Neural cell (in vitro differentiated cells): ENCODE results near the gene MSH2.

ENCODE experiments used
- EP300 ChIP-seq: fragments of 450-650 bp; conservative IDR thresholded peaks from 2 replicates; pipeline ENCODE4 v1.6.1; 2014; ENCODE audit warnings: antibody characterized with exemption, mild to moderate bottlenecking, moderate library complexity; ENCODE audit not compliant: poor library complexity, severe bottlenecking
- POLR2AphosphoS5 ChIP-seq: IDR thresholded peaks from 2 replicates; pipeline ENCODE4 v1.6.1; 2012
- RAD21 ChIP-seq: fragments of 450-650 bp; conservative IDR thresholded peaks from 2 replicates; pipeline ENCODE4 v1.6.1; 2014; ENCODE audit warnings: antibody characterized with exemption, mild to moderate bottlenecking, moderate library complexity
- SMC3 ChIP-seq: fragments of 450-650 bp; conservative IDR thresholded peaks from 2 replicates; pipeline ENCODE4 v1.6.1; 2014; ENCODE audit warnings: antibody characterized with exemption, mild to moderate bottlenecking, moderate library complexity; ENCODE audit not compliant: poor library complexity
- TAF1 ChIP-seq: IDR thresholded peaks from 2 replicates; pipeline ENCODE4 v1.6.1; 2012; ENCODE audit warnings: low read depth
- TF ChIP-seq, protein P1 (sequence below): fragments of 450-650 bp; IDR thresholded peaks from 2 replicates; pipeline ENCODE4 v1.5.1; 2014; ENCODE audit warnings: antibody characterized with exemption, mild to moderate bottlenecking, moderate library complexity; ENCODE audit not compliant: poor library complexity, severe bottlenecking
- TF ChIP-seq, protein P2 (sequence below): IDR thresholded peaks from 2 replicates; pipeline ENCODE4 v1.6.1; 2012; ENCODE audit warnings: borderline replicate concordance

DNA sequence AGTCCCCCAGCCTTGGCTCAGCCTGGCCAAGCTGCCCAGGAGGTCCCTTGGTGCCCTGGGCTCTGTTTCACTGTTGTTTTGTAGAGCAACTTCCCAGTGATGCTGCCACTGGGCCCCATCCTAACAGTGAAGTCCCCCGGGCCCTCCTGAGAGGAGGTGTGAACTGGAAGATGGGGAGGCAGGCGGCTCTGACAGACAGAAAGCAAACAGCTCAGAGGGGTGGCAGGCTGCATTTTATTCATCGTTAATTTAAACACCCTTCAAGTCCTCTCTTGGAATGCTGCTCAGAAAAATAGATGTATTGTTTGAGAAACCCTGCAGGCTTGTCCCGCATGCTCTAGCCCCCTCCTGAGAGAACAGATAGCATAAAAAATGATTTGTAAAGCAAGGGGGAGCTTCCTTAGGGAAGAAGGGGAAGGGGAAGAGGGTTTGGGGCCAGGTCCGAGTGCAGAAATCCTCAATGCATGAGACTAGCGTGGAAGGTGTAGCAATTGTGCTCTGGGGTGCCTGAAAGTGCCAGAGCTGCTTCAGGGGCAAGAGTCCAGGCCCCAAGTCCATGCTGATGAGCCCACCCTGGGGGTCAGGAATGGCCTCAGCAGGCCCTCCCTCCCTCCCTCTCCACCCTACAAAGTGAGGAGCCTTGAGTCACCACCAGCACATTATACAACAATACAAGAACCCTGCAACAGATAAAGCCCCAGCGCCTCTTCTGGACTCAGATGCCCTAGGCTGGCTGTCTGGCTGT is 113.6 kb downstream of the MSH2 start:
- TF ChIP-seq, protein P1, sequence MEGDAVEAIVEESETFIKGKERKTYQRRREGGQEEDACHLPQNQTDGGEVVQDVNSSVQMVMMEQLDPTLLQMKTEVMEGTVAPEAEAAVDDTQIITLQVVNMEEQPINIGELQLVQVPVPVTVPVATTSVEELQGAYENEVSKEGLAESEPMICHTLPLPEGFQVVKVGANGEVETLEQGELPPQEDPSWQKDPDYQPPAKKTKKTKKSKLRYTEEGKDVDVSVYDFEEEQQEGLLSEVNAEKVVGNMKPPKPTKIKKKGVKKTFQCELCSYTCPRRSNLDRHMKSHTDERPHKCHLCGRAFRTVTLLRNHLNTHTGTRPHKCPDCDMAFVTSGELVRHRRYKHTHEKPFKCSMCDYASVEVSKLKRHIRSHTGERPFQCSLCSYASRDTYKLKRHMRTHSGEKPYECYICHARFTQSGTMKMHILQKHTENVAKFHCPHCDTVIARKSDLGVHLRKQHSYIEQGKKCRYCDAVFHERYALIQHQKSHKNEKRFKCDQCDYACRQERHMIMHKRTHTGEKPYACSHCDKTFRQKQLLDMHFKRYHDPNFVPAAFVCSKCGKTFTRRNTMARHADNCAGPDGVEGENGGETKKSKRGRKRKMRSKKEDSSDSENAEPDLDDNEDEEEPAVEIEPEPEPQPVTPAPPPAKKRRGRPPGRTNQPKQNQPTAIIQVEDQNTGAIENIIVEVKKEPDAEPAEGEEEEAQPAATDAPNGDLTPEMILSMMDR, result no peak
- no peak for TF ChIP-seq RAD21
- no peak for TF ChIP-seq POLR2AphosphoS5
- TF ChIP-seq TAF1, result no peak
- TF ChIP-seq SMC3, result no peak
- TF ChIP-seq, protein P2, sequence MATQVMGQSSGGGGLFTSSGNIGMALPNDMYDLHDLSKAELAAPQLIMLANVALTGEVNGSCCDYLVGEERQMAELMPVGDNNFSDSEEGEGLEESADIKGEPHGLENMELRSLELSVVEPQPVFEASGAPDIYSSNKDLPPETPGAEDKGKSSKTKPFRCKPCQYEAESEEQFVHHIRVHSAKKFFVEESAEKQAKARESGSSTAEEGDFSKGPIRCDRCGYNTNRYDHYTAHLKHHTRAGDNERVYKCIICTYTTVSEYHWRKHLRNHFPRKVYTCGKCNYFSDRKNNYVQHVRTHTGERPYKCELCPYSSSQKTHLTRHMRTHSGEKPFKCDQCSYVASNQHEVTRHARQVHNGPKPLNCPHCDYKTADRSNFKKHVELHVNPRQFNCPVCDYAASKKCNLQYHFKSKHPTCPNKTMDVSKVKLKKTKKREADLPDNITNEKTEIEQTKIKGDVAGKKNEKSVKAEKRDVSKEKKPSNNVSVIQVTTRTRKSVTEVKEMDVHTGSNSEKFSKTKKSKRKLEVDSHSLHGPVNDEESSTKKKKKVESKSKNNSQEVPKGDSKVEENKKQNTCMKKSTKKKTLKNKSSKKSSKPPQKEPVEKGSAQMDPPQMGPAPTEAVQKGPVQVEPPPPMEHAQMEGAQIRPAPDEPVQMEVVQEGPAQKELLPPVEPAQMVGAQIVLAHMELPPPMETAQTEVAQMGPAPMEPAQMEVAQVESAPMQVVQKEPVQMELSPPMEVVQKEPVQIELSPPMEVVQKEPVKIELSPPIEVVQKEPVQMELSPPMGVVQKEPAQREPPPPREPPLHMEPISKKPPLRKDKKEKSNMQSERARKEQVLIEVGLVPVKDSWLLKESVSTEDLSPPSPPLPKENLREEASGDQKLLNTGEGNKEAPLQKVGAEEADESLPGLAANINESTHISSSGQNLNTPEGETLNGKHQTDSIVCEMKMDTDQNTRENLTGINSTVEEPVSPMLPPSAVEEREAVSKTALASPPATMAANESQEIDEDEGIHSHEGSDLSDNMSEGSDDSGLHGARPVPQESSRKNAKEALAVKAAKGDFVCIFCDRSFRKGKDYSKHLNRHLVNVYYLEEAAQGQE, result no peak
- no peak for TF ChIP-seq EP300
